ENCODE measurements around the gene CARNS1.

Gene CARNS1

DNA sequence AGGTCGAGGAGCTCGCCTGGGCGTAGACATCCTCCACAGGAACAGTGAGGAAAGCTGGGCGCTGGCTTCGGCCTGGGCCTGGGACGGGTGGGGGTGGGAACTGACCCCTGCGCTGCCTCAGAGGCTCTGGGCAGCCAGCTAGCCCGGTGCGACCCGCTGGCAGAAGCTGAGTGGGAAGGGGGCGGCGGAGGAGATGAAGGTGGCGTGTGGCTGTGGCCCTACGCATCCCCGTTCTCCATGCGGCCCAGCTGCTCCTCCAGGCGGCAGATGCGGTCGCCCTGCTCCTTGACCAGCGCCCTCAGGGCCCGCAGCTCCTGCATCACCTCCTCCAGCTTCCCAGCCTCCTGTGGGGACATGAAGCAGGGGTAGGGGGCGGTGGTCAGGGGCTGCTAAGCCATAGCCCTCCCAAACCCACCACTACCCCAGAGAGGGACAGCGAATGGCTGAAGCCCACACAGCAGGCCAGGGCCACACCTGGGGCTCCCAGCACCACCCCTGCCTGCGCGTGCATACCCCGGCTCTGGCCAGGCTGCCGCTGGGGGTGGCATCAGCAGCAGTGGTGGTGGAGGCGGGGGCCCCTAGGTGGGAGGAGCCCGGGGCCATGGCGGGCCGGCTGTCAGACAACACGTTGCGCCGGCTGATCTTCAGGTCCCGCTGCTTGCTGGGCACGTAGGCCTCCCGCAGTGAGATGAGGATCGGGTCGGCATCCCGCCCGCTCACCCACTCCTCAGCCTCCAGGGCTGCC lies 22.9 kb downstream of the CARNS1 start:
- TF ChIP-seq, protein P1, sequence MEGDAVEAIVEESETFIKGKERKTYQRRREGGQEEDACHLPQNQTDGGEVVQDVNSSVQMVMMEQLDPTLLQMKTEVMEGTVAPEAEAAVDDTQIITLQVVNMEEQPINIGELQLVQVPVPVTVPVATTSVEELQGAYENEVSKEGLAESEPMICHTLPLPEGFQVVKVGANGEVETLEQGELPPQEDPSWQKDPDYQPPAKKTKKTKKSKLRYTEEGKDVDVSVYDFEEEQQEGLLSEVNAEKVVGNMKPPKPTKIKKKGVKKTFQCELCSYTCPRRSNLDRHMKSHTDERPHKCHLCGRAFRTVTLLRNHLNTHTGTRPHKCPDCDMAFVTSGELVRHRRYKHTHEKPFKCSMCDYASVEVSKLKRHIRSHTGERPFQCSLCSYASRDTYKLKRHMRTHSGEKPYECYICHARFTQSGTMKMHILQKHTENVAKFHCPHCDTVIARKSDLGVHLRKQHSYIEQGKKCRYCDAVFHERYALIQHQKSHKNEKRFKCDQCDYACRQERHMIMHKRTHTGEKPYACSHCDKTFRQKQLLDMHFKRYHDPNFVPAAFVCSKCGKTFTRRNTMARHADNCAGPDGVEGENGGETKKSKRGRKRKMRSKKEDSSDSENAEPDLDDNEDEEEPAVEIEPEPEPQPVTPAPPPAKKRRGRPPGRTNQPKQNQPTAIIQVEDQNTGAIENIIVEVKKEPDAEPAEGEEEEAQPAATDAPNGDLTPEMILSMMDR (IDR thresholded peaks at IDR 0.05): no peak
- H3K4me3 ChIP-seq (ENCODE audit: low read depth in 1 of 2, low read length in 1 of 2): no peak overlapping the region
- H3K27ac ChIP-seq: no peak overlapping the region
- no peaks in the 10 kb centered on the region for H3K9me3 ChIP-seq
- H3K4me1 ChIP-seq (ENCODE audit: control insufficient read depth in 1 of 2, insufficient read depth in 1 of 2, low read depth in 1 of 2, low read length in 1 of 2): peaks cover 14 to 18% of the 10 kb centered on the region in 2 experiments
- H3K27me3 ChIP-seq: no peaks in the 10 kb centered on the region
- peaks cover 51% of the 10 kb centered on the region for H3K36me3 ChIP-seq

DNA sequence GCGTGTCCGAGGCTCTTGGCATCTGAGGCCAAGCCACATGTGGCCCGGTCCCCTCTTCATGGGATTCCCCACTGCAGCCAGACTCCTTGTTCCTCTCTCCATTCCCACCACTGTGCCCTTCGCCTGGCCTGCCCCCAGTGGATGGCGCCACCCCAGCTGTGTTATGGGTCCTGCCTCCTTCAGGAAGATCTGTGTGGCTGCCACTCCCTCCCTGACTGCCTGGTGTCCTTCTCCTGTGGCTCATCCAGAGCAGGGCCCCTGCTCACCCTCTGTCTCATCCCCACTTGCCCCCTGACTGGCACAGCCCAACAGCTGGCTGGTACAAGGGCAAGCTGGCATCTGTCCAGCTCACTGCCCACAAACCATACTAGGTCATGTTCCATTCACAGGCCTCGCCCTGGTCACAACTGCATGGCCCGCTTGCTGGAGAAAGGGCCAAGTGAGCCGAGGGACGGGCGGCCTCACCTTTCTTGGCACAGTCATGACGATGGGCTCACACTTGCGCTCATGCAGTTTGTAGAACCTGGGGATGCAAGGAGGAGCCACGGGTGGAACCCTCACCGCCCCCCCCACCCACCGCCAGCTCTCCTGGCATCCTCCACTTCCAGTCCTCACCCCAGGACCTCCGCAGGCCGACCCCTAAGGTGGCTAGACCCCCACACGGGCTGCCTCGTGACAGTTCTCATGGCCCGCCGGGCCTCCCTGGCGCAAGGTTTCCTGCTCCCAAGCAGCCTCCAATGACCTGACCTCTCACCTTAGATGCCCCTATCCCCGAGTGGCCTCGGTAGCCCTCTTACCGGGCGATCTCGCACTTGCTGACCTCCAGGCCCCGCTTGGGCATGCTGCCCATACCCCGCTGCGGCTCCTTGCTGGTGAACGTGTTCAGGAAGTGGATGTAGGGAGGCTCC lies 24.1 kb downstream of the CARNS1 start:
- TF ChIP-seq, protein P1 (IDR thresholded peaks at IDR 0.05): no peak
- Histone ChIP-seq H3K27ac (peak overlapping the region; percentile 6), H3K36me3 (peaks cover 38% of the 10 kb centered on the region), H3K4me3 (ENCODE audit: low read depth in 1 of 2, low read length in 1 of 2) (no peak overlapping the region), H3K4me1 (ENCODE audit: control insufficient read depth in 1 of 2, insufficient read depth in 1 of 2, low read depth in 1 of 2, low read length in 1 of 2) (peaks cover 23 to 25% of the 10 kb centered on the region in 2 experiments), H3K27me3 (no peaks in the 10 kb centered on the region), H3K9me3 (no peaks in the 10 kb centered on the region)

DNA sequence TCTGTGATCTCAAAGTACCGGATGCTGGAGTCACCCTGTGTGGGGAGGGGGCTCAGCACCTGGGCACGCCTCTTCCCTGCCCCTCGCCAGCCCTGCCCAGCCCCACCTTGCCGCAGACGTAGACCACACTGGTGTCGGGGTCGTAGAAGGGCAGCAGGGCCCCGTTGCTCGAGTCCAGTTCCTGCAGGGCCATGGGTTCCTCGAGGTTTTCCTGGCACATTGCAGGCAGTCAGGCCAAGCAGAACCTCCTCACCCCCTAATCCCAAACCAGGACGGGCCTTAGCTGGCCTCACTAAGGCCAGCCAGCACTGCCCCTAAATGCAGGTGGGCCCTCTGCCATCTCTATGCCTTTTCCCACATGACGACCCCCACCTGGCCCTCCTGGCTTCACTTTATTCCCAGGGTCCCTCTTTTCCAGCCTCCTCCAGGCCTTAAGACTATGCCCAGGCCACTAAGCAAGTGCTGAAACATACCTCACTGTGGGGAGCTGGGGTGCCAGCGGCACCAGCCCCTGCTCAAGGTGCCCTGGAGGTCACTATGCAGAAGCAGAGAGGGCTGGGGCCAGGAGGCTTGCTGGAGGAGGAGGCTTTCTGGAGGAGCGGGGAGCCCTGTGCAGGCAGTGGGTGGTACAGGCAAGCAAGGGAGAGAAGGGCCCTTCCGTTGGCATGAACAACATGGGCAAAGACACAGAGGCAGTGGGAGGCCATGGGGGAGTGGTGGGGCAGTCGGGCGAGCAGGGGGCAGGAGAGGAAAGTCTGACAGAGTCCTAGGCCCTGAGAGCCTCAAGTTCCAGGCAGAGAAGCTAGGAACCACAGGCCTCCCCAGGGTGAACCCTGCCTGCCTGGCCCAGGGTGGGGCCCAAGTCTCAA lies 25.0 kb downstream of the CARNS1 start:
- peaks cover 30% of the 10 kb centered on the region for H3K36me3 ChIP-seq
- H3K4me1 ChIP-seq (ENCODE audit: control insufficient read depth in 1 of 2, insufficient read depth in 1 of 2, low read depth in 1 of 2, low read length in 1 of 2): peaks cover 23 to 25% of the 10 kb centered on the region in 2 experiments
- H3K27ac ChIP-seq: peak overlapping the region; percentile 33
- TF ChIP-seq, protein P1 (IDR thresholded peaks at IDR 0.05): no peak
- no peaks in the 10 kb centered on the region for H3K27me3 ChIP-seq
- no peaks in the 10 kb centered on the region for H3K9me3 ChIP-seq
- no peak overlapping the region for H3K4me3 ChIP-seq (ENCODE audit: low read depth in 1 of 2, low read length in 1 of 2)

DNA sequence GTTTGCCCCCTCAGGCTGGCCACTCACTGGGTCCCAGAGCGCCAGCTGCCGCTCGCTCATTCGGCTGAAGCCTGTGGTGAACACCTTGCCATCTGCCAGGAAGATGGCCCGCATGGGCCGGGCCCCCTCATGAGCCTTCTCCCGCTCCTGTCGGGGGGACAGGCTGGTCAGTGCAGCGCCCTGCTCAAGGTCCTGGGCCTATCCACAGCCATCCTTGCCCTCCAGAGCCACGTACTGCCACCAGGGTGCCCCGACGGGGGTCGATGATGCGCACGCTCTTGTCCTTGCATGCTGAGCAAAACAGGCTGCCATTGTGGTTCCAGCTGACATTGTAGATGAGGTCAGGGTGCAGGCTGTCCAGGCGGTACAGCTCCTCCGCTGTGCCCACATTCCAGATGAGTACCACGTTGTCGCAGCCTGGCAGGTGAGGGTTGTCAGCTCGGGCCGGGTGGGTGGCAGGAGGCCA lies 25.7 kb downstream of the CARNS1 start:
- Histone ChIP-seq H3K27ac (peak overlapping the region; percentile 21), H3K9me3 (no peaks in the 10 kb centered on the region), H3K4me1 (ENCODE audit: control insufficient read depth in 1 of 2, insufficient read depth in 1 of 2, low read depth in 1 of 2, low read length in 1 of 2) (peaks cover 22 to 24% of the 10 kb centered on the region in 2 experiments), H3K4me3 (ENCODE audit: low read depth in 1 of 2, low read length in 1 of 2) (no peak overlapping the region), H3K36me3 (peaks cover 23% of the 10 kb centered on the region), H3K27me3 (no peaks in the 10 kb centered on the region)
- TF ChIP-seq, protein P1 (IDR thresholded peaks at IDR 0.05): no peak
